K562 (cell line): Measurements from ENCODE around the gene TEAD3. TPM values are rescaled to one million over a fixed set of nuclear protein-coding genes. Genes with fewer than 3 reads are reported as not detected.

Source experiments
- ARID2 ChIP-seq: fragments of 450-650 bp; IDR thresholded peaks from 2 replicates; pipeline ENCODE4 v1.6.1; 2017; ENCODE audit warnings: antibody characterized with exemption, mild to moderate bottlenecking
- CXXC5 ChIP-seq: fragments of 250-450 bp; sonication (Bioruptor Pico); IDR thresholded peaks from 2 replicates; pipeline ENCODE4 v1.8.0; 2022; ENCODE audit warnings: inconsistent platforms, mild to moderate bottlenecking, moderate library complexity
- ESRRB ChIP-seq: fragments of 250-450 bp; sonication (Bioruptor Pico); IDR thresholded peaks from 2 replicates; pipeline ENCODE4 v1.5.0; 2020; ENCODE audit warnings: mild to moderate bottlenecking, moderate library complexity, borderline replicate concordance
- KLF16 ChIP-seq: IDR thresholded peaks from 2 replicates; pipeline ENCODE4 v1.6.1; 2016; ENCODE audit warnings: antibody characterized with exemption
- MCM3 ChIP-seq: fragments of 450-650 bp; IDR thresholded peaks from 2 replicates; pipeline ENCODE4 v1.6.1; 2016
- RAD21 ChIP-seq, 2 experiments: fragments of 250-450 bp in 1 of 2; fragments of 450-650 bp in 1 of 2; sonication (Bioruptor Pico) in 1 of 2; formaldehyde crosslinking in 1 of 2; IDR thresholded peaks in 1 of 2; conservative IDR thresholded peaks in 1 of 2; 2 replicates each; pipeline versions ENCODE4 v1.4.0 to v1.8.0; 2020 to 2022; ENCODE audit warnings: mild to moderate bottlenecking in 2 of 2, moderate library complexity in 1 of 2
- REST ChIP-seq, 2 experiments: fragments of 450-650 bp; formaldehyde crosslinking in 1 of 2; IDR thresholded peaks; 2 replicates each; pipeline versions ENCODE4 v1.4.0 to v1.6.1; 2014 to 2020; ENCODE audit warnings: mild to moderate bottlenecking in 2 of 2, borderline replicate concordance in 1 of 2, low read depth in 1 of 2
- SRSF9 ChIP-seq: fragments of 200-400 bp; formaldehyde crosslinking; IDR thresholded peaks from 2 replicates; pipeline ENCODE4 v1.6.1; 2017; ENCODE audit warnings: low read depth, low read length, borderline replicate concordance
- ZBTB33 ChIP-seq: sonication (generic); formaldehyde crosslinking; IDR thresholded peaks from 2 replicates; pipeline ENCODE4 v1.8.1; 2023; ENCODE audit warnings: mild to moderate bottlenecking, missing genetic modification reagents
- ZNF24 ChIP-seq: fragments of 450-650 bp; IDR thresholded peaks from 2 replicates; pipeline ENCODE4 v1.6.1; 2016
- ZNF699 ChIP-seq: fragments of 250-450 bp; sonication (Bioruptor Pico); IDR thresholded peaks from 2 replicates; pipeline ENCODE4 v1.8.0; 2021; ENCODE audit warnings: mild to moderate bottlenecking, moderate library complexity; ENCODE audit not compliant: insufficient replicate concordance
- polyA plus RNA-seq, 8 experiments: library from polyadenylated mRNA; depleted of rRNA in 4 of 8; stranded (reverse) in 5 of 8; unstranded in 3 of 8; fragments of >200 nt; fragmentation: Nextera tagmentation in 2 of 8; fragmentation: Illumina TruSeq in 1 of 8; extraction: Ambion mirVana in 2 of 8; extraction: Trizol in 1 of 8; gene quantifications; 2 replicates each; pipeline versions ENCODE4 v1.2.1 to v1.2.3, GENCODE V29; 2011 to 2014; ENCODE audit warnings: inconsistent platforms in 1 of 8, missing spikeins in 1 of 8
- total RNA-seq, 7 experiments: library from RNA; depleted of rRNA in 6 of 7; stranded (reverse); fragments of >200 nt in 6 of 7; fragmentation: Illumina TruSeq in 2 of 7; extraction: Trizol in 2 of 7; gene quantifications; 2 replicates each; pipeline versions ENCODE4 v1.2.1 to v1.2.3, GENCODE V29; 2011 to 2021; ENCODE audit warnings: low replicate concordance in 1 of 7

TEAD3 gene
- total and polyA plus RNA-seq, 9 of the 15 experiments (the other 6 are each of a cell fraction or from before 2014, with no cell fraction given): 0.63 to 13.2 (median 3.3) TPM

GRCh38 chr6:35522660-35523658 lies 26.1 kb upstream of the TEAD3 start (continued):
- TF ChIP-seq REST (IDR thresholded peaks at IDR 0.05; ENCODE audit: borderline replicate concordance): peak; percentile 87
- no peak for TF ChIP-seq REST (CRISPR knock-in tag; IDR thresholded peaks at IDR 0.05; ENCODE audit: low read depth)
- no peak for TF ChIP-seq ZNF24
- TF ChIP-seq KLF16: peak; percentile 46; the same call in 1 of the 2 replicates
- TF ChIP-seq ARID2: peak; percentile 35; the same call in 1 of the 2 replicates
- TF ChIP-seq ZBTB33 (CRISPR knock-in tag): peak; percentile 95
- no peak for TF ChIP-seq ESRRB (CRISPR knock-in tag)
- no peak for TF ChIP-seq CXXC5 (CRISPR knock-in tag)
- TF ChIP-seq RAD21 (CRISPR knock-in tag; conservative IDR thresholded peaks at IDR 0.05 in 1 of 2, IDR thresholded peaks at IDR 0.05 in 1 of 2): peak; percentile 83 to 96
- TF ChIP-seq ZNF699 (CRISPR knock-in tag): no peak
- TF ChIP-seq MCM3: no peak
- TF ChIP-seq SRSF9: no peak
